Measurements from ENCODE around the gene FGD4.

DNA sequence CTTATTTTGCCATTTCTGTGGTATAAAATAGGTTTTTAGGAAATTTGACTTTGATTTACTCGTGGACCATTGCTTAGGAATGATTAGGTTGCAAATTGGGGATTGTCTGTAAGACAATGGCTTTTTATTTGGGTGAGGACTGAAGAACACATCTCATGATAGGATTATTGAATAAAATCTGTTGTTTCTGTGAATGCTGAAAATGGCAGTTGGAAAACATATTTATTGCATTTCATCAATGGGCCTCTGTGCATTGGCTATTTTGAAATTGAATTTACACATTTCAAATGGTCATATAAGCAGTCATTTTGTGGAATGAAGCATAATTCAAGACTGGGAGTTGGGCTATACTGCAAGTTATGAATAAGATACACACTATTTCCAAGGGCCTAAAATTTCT, 46.0 kb downstream of the FGD4 start:
- TF ChIP-seq POLR2AphosphoS5 (IDR thresholded peaks at IDR 0.05; ENCODE audit: insufficient read depth, low read depth, low read length) = no peak
- TF ChIP-seq, protein P1, sequence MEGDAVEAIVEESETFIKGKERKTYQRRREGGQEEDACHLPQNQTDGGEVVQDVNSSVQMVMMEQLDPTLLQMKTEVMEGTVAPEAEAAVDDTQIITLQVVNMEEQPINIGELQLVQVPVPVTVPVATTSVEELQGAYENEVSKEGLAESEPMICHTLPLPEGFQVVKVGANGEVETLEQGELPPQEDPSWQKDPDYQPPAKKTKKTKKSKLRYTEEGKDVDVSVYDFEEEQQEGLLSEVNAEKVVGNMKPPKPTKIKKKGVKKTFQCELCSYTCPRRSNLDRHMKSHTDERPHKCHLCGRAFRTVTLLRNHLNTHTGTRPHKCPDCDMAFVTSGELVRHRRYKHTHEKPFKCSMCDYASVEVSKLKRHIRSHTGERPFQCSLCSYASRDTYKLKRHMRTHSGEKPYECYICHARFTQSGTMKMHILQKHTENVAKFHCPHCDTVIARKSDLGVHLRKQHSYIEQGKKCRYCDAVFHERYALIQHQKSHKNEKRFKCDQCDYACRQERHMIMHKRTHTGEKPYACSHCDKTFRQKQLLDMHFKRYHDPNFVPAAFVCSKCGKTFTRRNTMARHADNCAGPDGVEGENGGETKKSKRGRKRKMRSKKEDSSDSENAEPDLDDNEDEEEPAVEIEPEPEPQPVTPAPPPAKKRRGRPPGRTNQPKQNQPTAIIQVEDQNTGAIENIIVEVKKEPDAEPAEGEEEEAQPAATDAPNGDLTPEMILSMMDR (IDR thresholded peaks at IDR 0.05; ENCODE audit: extremely low read depth in 1 of 2, insufficient read depth in 1 of 2, low read depth in 1 of 2, low read length in 2 of 2) = no peak
- no peak for TF ChIP-seq EZH2 (IDR thresholded peaks at IDR 0.05; ENCODE audit: borderline replicate concordance, low read depth, low read length, severe bottlenecking)

Measured in endothelial cell of umbilical vein (primary cell).